Peyer's patch (tissue), 4 donors: ENCODE measurements around the gene PEAK1. TPM values are rescaled to one million over a fixed set of nuclear protein-coding genes. Genes with fewer than 3 reads are reported as not detected.

Experiments used
- DNase-seq, 3 donors: peaks; one replicate each; pipeline ENCODE4 v3.0.0-alpha.2; 2017 to 2019
- H3K27ac ChIP-seq, 4 donors: fragments of 200-600 bp; sonication (generic); one replicate each; pipeline ENCODE4 v1.5.1; 2016 to 2019
- H3K27me3 ChIP-seq, 2 donors: fragments of 200-600 bp; sonication (generic); one replicate each; pipeline ENCODE4 v1.5.1; 2019
- H3K36me3 ChIP-seq, 3 donors: fragments of 200-600 bp; sonication (generic); one replicate each; pipeline ENCODE4 v1.5.1; 2016 to 2019
- H3K4me1 ChIP-seq, 4 donors: fragments of 200-600 bp; sonication (generic); one replicate each; pipeline ENCODE4 v1.5.1; 2016 to 2019
- H3K4me3 ChIP-seq, 4 donors: fragments of 200-600 bp; sonication (generic); 1 replicate in 3 of 4; 2 replicates in 1 of 4; pipeline ENCODE4 v1.5.1; 2016 to 2019; ENCODE audit warnings: mild to moderate bottlenecking in 1 of 4
- H3K9me3 ChIP-seq, 4 donors: fragments of 200-600 bp; sonication (generic); one replicate each; pipeline ENCODE4 v1.5.1; 2016 to 2019; ENCODE audit warnings: mild to moderate bottlenecking in 1 of 4
- CTCF ChIP-seq, 6 experiments: fragments of 450-650 bp in 4 of 6; fragments of 200-600 bp in 2 of 6; sonication (generic) in 1 of 6; IDR thresholded peaks; one replicate each; pipeline ENCODE4 v1.5.1; 2017 to 2019; ENCODE audit warnings: antibody characterized with exemption in 6 of 6, mild to moderate bottlenecking in 3 of 6, moderate library complexity in 1 of 6
- POLR2A ChIP-seq, 2 donors: fragments of 450-650 bp; IDR thresholded peaks; one replicate each; pipeline ENCODE4 v1.5.1; 2017; ENCODE audit warnings: antibody characterized with exemption in 2 of 2, mild to moderate bottlenecking in 2 of 2, moderate library complexity in 2 of 2
- total RNA-seq, 4 donors: library from RNA; depleted of rRNA; stranded (reverse); fragments of >200 nt; gene quantifications; one replicate each; pipeline ENCODE4 v1.1.0, GENCODE V29; 2016

PEAK1 gene
- total RNA-seq, 4 donors from 2014 or later, result 28.7 to 81.7 (median 52.4) TPM

GRCh38 chr15:77425104-77425503 lies 5.2 kb upstream of the PEAK1 start:
- no peak for TF ChIP-seq CTCF (IDR thresholded peaks at IDR 0.05)
- TF ChIP-seq POLR2A (IDR thresholded peaks at IDR 0.05), result no peak
- Histone ChIP-seq H3K27ac (no peak overlapping the region), H3K36me3 (no peaks in the 10 kb centered on the region), H3K27me3 (no peaks in the 10 kb centered on the region), H3K4me1 (peaks cover 0 to 32% (median 7%) of the 10 kb centered on the region in 4 donors), H3K9me3 (no peaks in the 10 kb centered on the region), H3K4me3 (no peak overlapping the region)
- no peak for DNase-seq

- Histone ChIP-seq H3K36me3 (no peaks in the 10 kb centered on the region), H3K27ac (peak overlapping the region; percentile 94 to 98 (median 96)), H3K9me3 (no peaks in the 10 kb centered on the region), H3K27me3 (no peaks in the 10 kb centered on the region), H3K4me3 (peak overlapping the region; percentile 87 to 95 (median 92)), H3K4me1 (peaks cover 0 to 47% (median 11%) of the 10 kb centered on the region in 4 donors)
- TF ChIP-seq POLR2A (IDR thresholded peaks at IDR 0.05) (peak in 1 of 2 donors; percentile 6), CTCF (IDR thresholded peaks at IDR 0.05) (no peak)
- no peak for DNase-seq
Measured at GRCh38 chr15:77421370-77421700, 1.4 kb upstream of the PEAK1 start.

GRCh38 chr15:77420610-77421369 lies 886 bp upstream of the PEAK1 start, which contains the start of gene HMG20A:
Gene HMG20A, plus strand, starts transcription at chr15:77420888. Its CDS starts 37,520 bp downstream, at chr15:77458408.
- H3K36me3 ChIP-seq, result no peaks in the 10 kb centered on the region
- TF ChIP-seq CTCF (IDR thresholded peaks at IDR 0.05) (no peak), POLR2A (IDR thresholded peaks at IDR 0.05) (peak; percentile 37 to 44)
- peak within 1 kb of the TSS; percentile 94 to 98 (median 96) for H3K27ac ChIP-seq
- no peaks in the 10 kb centered on the region for H3K9me3 ChIP-seq
- peaks cover 0 to 47% (median 12%) of the 10 kb centered on the region in 4 donors for H3K4me1 ChIP-seq
- DNase-seq, result peak; percentile 45 to 69 (median 67)
- H3K4me3 ChIP-seq, result peak within 1 kb of the TSS; percentile 87 to 95 (median 92)
- H3K27me3 ChIP-seq, result no peaks in the 10 kb centered on the region

GRCh38 chr15:77418966-77419835 lies 703 bp downstream of the PEAK1 start:
- peaks cover 0 to 44% (median 12%) of the 10 kb centered on the region in 4 donors for H3K4me1 ChIP-seq
- TF ChIP-seq CTCF (IDR thresholded peaks at IDR 0.05), result peak in 3 of 6 experiments; percentile 5 to 13 (median 10)
- no peak for TF ChIP-seq POLR2A (IDR thresholded peaks at IDR 0.05)
- no peaks in the 10 kb centered on the region for H3K27me3 ChIP-seq
- no peaks in the 10 kb centered on the region for H3K36me3 ChIP-seq
- H3K9me3 ChIP-seq, result no peaks in the 10 kb centered on the region
- peak overlapping the region; percentile 87 to 95 (median 92) for H3K4me3 ChIP-seq
- DNase-seq, result peak; percentile 52 to 70 (median 65)
- H3K27ac ChIP-seq, result peak overlapping the region; percentile 94 to 98 (median 96)

GRCh38 chr15:77418391-77418965 lies 1.4 kb downstream of the PEAK1 start:
- TF ChIP-seq POLR2A (IDR thresholded peaks at IDR 0.05) (no peak), CTCF (IDR thresholded peaks at IDR 0.05) (no peak)
- no peak for DNase-seq
- H3K9me3 ChIP-seq, result no peaks in the 10 kb centered on the region
- peaks cover 0 to 39% (median 12%) of the 10 kb centered on the region in 4 donors for H3K4me1 ChIP-seq
- peak overlapping the region; percentile 87 to 95 (median 92) for H3K4me3 ChIP-seq
- H3K36me3 ChIP-seq, result no peaks in the 10 kb centered on the region
- H3K27ac ChIP-seq, result peak overlapping the region in 3 of 4 donors; percentile 95 to 98 (median 96)
- no peaks in the 10 kb centered on the region for H3K27me3 ChIP-seq
